Measurements from ENCODE around the gene VAMP8.

DNA sequence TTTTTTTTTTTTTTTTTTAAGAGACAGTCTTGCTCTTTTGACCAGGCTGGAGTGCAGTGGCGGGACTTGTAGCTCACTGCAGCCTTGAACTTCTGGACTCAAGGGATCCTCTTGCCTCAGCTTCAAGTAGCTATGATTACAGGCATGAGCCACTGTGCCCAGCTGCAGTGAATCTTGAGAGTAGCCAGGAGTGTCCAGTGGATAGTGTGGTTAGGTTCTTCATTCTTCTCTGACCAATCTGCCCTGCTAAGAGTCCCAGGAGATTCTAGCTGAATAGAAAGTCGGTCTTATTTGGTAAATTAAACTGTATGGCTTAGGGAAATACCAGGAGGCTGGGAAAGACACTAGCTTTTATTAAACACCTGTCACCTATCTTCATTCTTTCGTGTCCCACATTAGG lies 53.9 kb downstream of the VAMP8 start:
- TF ChIP-seq, protein P1, sequence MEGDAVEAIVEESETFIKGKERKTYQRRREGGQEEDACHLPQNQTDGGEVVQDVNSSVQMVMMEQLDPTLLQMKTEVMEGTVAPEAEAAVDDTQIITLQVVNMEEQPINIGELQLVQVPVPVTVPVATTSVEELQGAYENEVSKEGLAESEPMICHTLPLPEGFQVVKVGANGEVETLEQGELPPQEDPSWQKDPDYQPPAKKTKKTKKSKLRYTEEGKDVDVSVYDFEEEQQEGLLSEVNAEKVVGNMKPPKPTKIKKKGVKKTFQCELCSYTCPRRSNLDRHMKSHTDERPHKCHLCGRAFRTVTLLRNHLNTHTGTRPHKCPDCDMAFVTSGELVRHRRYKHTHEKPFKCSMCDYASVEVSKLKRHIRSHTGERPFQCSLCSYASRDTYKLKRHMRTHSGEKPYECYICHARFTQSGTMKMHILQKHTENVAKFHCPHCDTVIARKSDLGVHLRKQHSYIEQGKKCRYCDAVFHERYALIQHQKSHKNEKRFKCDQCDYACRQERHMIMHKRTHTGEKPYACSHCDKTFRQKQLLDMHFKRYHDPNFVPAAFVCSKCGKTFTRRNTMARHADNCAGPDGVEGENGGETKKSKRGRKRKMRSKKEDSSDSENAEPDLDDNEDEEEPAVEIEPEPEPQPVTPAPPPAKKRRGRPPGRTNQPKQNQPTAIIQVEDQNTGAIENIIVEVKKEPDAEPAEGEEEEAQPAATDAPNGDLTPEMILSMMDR (IDR thresholded peaks at IDR 0.05) = no peak
- no peak for TF ChIP-seq POLR2A (IDR thresholded peaks at IDR 0.05)
